NCI-H69 (cell line): Measurements from ENCODE around the gene SLC7A4.

ENCODE experiments used
- DNase-seq: peaks from one replicate; lab custom pipeline; 2025; lab: John Stamatoyannopoulos, UW

The SLC7A4 gene

GRCh38 chr22:20983081-20983771 lies 49.1 kb downstream of the SLC7A4 start:
- DNase-seq = no peak

GRCh38 chr22:20982563-20982882 lies 49.8 kb downstream of the SLC7A4 start:
- DNase-seq = no peak

DNA sequence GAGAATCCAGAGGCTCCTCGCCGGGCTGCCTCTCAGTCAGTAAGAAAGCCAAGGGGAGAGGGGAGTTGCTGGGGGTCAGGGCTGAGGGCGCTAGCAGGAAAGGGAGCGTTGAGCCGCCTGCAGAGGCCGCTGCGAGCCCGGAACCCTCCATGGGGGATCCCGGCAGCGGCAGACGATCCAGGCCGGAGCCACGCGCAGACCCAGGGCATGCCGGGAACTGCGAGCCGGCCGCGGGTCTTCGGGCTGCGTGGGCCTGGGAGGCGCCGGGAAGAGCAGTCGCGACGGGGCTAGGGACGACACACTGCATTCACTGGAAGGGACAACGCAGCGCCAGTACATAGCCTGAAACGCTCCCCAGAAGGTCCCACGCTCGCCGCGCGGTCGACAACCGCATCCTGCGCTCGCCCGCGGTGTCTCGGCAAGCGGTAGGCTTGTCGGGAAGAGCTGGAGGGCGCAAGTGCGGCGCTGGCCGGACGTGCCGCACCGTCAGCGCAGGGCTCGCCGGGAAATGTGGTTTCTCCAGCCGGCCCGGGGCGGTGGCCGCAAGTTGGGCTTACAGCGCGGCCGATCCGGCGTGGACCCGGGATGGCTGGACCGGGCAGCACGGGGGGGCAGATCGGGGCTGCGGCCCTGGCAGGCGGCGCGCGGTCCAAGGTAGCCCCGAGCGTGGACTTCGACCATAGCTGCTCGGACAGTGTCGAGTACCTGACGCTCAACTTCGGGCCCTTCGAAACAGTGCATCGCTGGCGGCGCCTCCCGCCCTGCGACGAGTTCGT lies 50.4 kb downstream of the SLC7A4 start, which contains the start of gene LZTR1:
Gene LZTR1, plus strand, starts transcription at position 511 of the 776 bp plus-strand sequence. Its CDS starts 75 bp downstream, at position 586.
- DNase-seq = peak; percentile 80

GRCh38 chr22:20980938-20981722 lies 51.2 kb downstream of the SLC7A4 start:
- DNase-seq = no peak

DNA sequence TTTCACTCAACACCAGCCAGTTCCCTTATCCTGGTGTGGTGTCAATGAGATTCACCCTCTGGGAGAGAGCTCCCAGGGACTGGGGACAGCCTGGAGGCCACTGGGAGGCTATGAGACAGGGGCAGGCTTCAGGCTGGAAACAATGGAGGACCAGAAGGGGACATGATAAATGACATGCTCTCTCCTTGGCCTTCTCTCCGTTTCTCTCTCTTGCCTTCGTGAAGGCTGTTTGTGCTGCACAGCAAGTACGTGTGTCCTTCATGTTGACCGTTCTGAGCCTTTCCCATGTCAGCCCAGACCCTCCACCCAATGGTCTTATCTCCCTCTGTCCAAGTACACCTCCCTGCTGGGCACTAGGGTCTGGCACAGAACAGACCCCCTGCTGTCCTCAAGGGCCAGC lies 51.8 kb downstream of the SLC7A4 start:
- DNase-seq = no peak

DNA sequence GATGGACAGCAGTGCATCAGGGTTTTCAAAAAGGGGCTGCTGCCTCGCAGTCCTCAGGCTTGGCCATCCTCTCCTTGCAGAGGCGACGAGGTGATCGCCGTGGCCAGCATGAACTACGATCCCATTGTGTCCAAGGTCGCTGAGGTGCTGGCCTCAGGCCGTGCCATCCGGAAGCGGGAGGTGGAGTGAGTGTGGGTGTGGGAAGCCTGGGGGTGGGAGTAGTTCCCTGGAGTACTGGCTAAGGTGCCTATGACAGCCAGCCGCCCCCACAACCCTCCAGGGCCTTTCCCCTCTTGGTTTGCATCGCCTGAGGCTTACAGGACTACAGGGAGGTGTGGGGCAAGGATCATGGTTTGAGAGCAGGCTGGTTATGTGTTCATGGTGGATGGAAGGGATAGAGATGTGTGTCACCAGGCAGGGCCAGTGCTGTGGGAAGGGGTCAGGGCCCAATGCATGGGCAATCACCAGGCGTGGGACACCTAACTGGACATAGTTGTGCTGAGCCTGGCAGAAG lies 52.4 kb downstream of the SLC7A4 start:
- DNase-seq = no peak

DNA sequence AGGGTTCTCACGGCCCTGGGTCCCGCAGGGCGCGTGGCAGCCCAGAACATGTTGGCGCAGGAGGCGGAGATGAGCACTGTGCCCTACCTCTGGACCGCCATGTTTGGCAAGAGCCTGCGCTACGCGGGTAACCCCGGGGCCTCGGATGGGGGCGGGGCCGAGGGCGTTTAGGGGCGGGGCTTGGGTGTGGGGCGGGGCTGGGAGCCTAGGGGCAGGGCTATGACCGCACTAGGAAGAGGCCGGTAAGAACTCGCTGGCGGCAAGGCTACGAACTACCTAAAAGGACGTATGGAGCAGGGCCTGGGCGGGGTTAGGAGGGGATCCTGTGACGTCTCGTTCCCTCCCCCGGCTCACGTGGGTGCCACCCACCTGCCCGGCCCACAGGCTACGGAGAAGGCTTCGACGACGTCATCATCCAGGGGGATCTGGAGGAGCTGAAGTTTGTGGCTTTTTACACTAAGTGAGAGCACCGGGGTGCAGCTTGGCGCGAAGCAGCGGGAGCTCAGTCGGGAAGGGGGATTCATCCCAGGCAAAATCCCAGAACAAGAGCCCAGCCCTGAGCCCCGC lies 53.0 kb downstream of the SLC7A4 start:
- DNase-seq = peak; percentile 58
